GM18526 (cell line): Measurements from ENCODE around the gene TM7SF2.

Experiments used
- POLR2A ChIP-seq: IDR thresholded peaks from 3 replicates; pipeline ENCODE4 v1.6.1; 2011; ENCODE audit not compliant: insufficient read length; ENCODE audit errors: extremely low read depth

Gene TM7SF2

DNA sequence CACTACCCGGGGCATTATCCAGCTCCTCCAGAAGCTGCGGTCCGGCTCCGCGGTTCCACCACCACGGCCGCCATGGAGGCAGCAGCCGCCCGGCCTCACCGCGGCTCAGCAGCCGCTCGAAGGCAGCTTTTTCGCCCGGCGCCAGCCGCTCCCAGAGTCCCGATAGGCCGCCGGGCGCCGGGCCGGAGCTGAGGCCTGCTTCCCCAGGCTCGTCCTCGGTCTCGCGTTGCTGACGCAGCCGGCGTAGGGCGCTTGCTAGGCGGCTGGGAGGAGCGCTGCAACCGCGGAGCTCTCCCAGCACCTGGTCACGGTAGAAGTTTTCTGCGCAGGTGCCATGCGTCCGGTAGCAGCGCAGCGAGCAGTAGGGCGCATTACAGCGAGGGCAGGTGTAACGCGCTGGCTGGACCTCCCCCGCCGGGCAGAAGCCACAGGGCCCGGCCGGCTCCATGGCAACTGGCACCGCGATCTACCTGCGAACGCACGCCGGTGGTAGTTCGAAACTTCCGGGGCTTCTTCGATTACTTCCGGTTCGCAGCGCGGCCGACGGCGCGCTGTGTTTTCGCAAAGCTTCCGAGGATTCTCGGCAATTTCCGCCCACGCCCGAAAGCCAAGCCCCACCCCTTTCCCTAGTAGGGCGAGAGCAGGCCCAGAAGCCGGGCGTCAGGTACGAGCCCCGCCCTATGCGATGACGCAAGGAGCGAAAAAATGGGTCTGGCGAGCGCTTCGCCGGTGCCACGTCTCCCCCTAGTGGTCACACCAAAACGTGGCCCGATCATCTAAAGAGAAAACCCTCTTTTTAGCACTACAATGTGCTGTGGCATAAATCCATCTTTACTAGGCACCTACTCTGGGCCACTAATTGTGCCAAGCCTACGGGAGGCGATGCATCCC, 5.8 kb downstream of the TM7SF2 start, which contains the start of gene ZNHIT2:
ZNHIT2 (minus strand) TSS at position 496 of the 891 bp plus-strand sequence; CDS start at position 448, 48 bp downstream.
- TF ChIP-seq POLR2A: peak; percentile 75

DNA sequence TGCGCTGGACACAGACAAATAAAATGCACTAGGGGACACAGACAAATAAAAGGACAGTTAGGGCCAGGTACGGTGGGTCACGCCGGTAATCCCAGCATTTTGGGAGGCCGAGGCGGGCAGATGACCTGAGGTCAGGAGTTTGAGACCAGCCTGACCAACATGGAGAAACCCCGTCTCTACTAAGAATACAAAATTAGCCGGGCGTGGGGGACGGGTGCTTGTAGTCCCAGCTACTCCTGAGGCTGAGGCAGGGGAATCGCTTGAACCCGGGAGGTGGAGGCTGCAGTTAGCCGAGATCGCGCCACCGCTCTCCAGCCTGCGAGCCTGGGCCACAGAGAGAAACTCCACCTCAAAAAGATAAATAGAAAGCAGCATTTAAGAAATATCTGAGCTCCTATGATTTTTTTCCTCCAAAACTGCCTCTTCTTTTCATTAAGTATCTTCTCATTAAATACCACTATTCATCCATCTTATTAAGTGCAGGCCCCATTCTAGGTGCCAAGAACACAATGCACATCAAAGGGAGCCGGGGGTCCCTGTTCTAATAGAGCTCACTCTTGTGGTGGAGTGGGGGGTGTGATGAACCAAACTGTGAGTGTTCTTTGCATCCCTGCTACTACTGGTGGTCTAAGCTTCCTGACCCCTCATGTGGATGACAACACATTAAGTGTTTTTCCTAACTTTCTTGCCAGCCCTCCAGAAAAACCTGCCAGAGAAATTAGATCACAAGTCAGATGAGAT, 6.6 kb downstream of the TM7SF2 start:
- no peak for TF ChIP-seq POLR2A

DNA sequence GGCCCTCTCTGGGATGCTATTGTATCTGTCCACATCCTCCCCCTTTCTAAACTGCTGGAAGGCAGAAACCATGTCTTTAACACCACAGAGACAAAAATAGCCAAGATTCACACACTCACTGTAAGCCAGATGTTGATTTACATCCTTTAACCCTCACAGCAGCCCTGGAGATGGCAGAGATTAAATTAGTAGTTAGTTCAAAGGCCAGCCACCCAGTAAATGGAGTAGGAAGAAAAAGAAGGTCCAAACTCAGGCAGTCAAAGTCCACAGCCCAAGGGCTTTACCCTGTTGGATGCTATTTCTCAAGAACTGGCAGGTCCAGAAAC, 8.0 kb downstream of the TM7SF2 start:
- TF ChIP-seq POLR2A: no peak

DNA sequence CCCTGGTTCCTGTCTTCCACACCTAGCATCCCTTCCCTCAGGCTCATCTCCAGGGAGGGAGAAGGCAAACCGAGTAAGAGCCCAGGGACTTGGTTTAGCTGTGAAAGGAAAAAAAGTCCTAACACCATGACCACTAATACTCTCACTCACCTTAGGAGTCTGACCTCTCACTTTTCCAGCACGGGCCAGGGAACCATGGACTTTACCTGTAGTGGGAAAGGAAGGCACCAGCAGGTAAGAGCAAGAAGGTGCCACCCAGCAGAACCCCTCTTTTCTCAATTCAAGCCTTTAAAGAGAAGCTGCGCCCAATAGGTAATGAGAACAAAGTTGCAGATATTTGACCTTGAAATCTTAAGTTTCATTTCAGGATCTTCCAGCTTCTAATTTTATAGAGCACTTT, 9.2 kb downstream of the TM7SF2 start:
- no peak for TF ChIP-seq POLR2A

DNA sequence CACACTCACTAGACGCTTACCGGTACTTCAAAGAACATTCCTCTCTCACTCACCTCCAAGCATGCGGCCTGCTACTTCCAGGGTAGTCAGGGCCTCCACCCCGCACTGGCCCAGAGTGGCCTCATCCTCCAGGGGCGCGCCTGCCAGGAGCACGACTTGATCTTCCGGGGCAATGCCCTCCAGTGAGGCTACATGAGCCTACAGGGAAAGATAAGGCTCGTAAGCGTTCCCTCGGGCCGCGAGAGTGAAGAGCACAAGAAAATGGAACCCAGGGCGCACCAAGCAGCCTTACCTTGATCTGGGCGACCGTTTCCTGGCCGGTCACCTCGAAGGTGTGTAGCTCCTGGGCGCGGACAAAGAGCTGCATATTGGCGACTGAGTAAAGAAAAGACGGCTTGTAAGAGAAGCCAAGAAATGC, 9.8 kb downstream of the TM7SF2 start:
- no peak for TF ChIP-seq POLR2A

DNA sequence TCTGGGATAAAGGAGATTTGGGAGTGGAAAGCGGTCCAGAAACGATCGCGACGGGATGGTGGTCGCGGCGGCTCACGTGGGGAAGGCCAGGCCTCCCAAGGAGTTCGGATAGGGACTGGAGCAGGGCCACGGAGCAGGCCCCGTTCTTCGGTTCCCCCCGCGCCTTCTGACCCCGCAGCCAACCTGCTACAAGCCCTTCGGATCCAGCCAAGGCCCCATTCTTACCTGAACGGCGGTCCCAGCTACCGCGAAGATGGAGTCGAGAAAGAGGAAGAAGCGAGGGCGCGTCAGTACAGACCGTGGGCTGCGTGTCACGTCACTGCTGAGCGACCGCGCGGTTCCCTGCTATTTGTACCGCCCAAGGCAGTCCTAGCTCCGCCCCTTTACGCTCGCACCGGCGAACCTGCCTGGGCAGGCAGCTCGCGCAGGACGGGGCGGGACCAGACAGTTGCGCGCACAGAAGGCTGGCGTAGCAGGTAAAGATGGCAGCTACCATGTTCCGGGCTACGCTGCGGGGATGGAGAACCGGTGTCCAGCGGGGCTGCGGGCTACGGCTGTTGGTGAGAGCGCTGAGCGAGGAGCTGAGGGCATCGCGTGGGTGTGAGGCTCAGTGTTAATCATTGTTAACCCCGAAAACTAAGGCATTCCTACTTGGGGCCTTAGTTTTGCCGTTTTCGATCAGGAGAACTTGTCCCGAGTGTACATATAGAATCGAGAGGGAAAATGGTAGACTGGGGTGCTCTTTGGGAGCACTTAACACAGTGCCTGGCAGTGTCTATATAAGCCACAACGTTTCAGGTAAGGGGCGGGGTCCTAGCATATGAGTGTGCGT, 10.4 kb downstream of the TM7SF2 start, which contains the start of the genes FAU and MRPL49:
FAU (minus strand) TSS at position 270 of the 832 bp plus-strand sequence. CDS start 321 bp downstream, outside the sequence.
MRPL49 (plus strand) TSS at position 457 of the 832 bp plus-strand sequence; CDS start at position 483, 26 bp downstream.
- peak; percentile 90 for TF ChIP-seq POLR2A

DNA sequence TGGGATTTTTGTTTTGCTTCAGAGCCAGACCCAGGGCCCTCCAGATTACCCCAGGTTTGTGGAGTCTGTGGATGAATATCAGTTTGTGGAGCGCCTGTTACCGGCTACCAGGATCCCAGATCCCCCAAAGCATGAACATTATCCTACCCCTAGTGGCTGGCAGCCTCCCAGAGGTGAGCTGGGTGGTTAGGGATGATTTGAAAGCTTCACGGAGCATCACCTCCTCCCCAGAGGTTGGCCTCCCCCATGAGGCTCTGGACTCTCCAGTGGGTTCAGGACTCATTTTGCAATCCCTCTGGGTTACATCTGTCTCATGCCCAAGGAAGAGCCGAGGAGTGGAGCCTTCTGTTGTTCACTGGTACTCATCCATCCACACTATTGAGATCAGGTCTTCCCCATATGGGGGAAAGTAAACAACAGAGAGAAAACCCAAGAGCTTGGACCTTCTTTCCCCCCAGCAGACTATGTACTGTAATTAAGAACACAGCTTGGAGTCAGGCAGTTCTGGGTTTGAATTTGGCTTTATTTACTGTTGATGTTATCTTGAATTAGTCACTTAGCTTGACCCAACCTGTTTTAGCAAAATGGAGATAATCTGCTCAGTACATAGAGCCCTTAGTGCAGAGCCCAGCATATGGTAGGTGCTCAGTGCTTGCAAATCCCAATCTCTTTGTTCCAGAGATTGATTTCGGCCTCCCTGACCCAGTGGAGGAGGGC, 13.0 kb downstream of the TM7SF2 start:
- no peak for TF ChIP-seq POLR2A

DNA sequence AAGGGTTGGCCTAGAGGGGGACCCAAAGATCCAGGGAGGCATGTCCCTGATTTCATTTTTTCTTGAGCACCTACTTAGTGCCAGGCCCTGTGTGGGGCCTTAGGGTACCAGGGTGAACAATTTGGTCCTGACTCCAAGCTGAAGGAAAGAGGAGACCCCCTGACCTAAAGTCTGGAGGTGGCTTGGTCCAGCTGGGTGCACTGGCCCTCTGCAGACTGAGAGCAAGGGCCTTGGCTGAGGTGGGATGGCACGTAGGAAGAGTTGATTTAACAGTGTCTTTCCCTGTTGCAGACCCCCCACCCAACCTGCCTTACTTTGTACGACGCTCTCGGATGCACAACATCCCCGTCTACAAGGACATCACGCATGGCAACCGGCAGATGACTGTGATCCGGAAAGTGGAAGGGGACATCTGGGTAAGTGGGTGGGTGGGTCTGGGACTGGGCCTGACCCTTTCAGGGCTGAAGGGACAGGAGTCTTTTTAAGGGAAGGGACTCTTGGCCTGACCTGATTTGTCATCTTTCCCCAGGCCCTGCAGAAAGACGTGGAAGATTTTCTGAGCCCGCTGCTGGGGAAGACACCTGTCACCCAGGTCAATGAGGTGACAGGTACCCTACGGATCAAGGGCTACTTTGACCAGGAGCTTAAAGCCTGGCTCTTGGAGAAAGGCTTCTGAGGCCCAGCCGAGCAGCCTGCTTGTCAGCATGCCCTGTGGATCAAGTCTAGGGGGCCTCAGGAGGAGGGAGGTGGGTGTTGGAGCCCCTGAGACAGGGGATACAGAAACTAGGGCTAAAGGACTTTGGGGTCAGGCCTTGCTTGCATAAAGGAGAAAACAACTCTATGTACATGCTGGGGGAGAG, 13.8 kb downstream of the TM7SF2 start:
- TF ChIP-seq POLR2A: no peak

DNA sequence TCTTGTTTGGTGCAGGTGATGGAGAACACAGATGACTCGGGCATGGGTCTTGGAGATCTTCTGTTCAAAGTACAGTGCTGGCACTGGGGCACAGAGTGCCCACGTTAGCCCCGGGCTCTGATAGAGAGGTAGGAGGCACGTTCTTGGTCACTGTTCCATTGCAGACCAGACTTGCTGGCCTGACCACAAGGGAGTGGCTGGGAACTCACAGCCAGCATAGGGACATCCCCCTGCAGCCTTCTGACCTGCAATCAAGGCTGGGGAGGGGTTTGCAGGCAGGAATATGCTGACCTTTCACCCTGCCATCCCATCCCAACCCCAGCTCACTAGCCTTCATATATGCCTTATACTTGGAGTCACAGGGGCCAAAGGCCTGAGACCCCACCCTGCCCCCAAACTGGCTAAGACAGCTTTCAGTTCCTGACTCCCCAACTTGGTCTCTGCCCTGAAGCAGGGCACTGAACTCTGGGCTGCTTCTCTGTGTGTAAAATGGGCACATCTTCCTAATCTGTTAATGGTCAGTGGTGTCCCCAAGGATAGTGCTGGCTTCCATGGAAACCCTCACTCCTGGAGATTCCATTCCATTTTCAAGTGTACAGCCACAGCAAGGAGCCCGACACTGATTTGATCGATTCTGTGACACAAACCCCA, 15.1 kb downstream of the TM7SF2 start:
- TF ChIP-seq POLR2A: peak; percentile 17

DNA sequence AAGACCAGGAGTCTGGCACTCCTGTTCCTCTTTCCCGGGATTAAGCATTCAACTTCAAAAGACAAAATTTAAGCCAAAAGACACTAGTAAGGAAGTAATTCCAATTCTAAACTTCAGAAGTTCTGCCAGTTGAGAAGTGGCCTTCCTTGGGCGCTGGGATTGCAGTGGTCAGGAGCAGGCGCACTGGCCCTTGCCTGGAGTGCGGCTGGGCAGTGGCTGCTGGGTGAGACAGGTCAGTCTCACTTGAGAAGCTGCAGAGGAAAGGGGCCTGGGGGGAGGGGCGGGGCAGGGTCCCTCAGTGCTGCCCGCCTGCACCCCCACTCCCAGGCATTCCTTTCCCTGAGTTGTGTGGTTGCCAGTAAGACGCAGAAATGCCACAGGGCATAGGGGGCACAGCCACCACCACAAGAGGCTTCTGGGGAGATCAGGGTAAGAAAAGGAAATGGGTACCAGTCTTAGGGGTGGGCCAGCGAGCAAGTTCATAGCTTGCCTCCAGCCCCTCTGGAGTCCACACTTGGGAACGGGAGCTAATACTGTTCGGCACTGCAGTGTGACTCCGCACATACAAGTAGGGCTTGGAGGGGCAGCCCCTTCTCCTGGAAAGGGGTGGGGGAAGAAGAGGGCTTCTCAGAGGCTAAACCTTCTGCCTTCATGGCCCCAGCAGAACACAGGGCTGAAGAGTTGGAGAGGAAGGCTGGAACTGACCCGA, 16.0 kb downstream of the TM7SF2 start:
- TF ChIP-seq POLR2A: no peak

DNA sequence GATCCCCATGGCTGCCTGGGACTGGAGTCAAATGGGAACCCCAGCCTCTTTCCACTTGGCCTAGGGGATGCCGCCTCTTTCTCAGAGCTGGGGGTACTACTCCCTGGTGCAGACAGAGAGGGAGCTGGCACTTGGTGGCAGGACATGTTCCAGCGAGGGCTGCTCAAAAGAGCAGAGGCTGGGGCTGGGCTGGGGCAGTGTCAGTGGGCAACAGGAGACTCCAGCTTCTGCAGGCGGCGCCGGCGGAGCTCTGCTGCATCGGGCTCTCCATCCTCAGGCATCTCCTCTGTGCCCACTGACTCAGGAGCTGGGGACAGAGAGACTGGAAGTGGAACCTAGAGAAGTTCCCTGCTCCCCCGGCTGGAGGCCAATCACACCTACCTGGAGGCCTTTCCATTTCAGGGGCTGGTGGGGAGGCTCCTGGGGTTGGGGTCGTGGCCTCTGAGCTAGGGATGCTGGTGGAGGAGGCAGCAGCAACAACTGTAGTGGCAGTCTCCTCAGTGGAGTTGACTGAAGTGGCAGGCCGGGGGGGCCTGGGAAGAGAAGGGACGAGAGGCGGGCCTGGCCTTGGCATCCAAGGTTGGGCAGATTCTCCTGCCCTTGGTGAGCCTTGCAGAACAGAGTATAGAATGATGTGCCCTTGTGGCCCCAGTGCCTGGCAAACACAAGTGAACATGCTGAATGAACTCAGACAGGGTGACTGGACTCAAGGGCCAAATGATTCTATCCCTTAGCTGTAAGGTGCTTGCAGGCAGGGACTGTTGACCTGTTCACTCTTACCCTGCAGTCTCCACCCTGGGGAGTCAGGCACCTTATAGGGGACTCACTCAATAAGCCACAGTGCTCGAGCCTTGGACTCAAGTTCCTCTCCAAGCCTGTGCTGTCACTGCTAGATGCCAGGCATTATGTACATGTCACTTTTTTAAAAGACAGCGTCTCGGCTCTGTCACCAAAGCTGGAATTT, 16.8 kb downstream of the TM7SF2 start:
- TF ChIP-seq POLR2A: no peak
